Activated naive CD4-positive, alpha-beta T cell treated with anti-CD3 and anti-CD28 coated beads, Interleukin-2, amount 50 U/mL, for 16 hours (primary cell): Measurements from ENCODE around the gene ATP11A.

Experiments used
- DNase-seq: peaks from one replicate; pipeline ENCODE4 v3.0.0-alpha.2; 2020

The ATP11A gene

GRCh38 chr13:112711528-112712265 is 21.9 kb downstream of the ATP11A start:
- DNase-seq: no peak

- DNase-seq: no peak
Observed at GRCh38 chr13:112712451-112713207, 22.8 kb downstream of the ATP11A start.

GRCh38 chr13:112713517-112714253 is 23.8 kb downstream of the ATP11A start:
- no peak for DNase-seq

- no peak for DNase-seq
Observed at GRCh38 chr13:112714376-112715174, 24.7 kb downstream of the ATP11A start.

GRCh38 chr13:112715210-112715609 is 25.4 kb downstream of the ATP11A start:
- DNase-seq: no peak

GRCh38 chr13:112715715-112716460 is 26.1 kb downstream of the ATP11A start:
- DNase-seq: no peak

- no peak for DNase-seq
Observed at GRCh38 chr13:112716461-112716820, 26.6 kb downstream of the ATP11A start.

- DNase-seq: no peak
Observed at GRCh38 chr13:112716841-112717520, 27.1 kb downstream of the ATP11A start.

GRCh38 chr13:112718318-112718717 is 28.5 kb downstream of the ATP11A start:
- DNase-seq: no peak

- DNase-seq: no peak
Observed at GRCh38 chr13:112719016-112719415, 29.2 kb downstream of the ATP11A start.

- no peak for DNase-seq
Observed at GRCh38 chr13:112719556-112719955, 29.7 kb downstream of the ATP11A start.

GRCh38 chr13:112720251-112720650 is 30.4 kb downstream of the ATP11A start:
- no peak for DNase-seq

- no peak for DNase-seq
Observed at GRCh38 chr13:112720814-112721197, 31.0 kb downstream of the ATP11A start.

- DNase-seq: no peak
Observed at GRCh38 chr13:112721198-112722104, 31.6 kb downstream of the ATP11A start.

- DNase-seq: no peak
Observed at GRCh38 chr13:112722433-112723263, 32.8 kb downstream of the ATP11A start.

- DNase-seq: no peak
Observed at GRCh38 chr13:112723771-112724170, 33.9 kb downstream of the ATP11A start.

- DNase-seq: no peak
Observed at GRCh38 chr13:112724788-112725345, 35.0 kb downstream of the ATP11A start.

- DNase-seq: no peak
Observed at GRCh38 chr13:112725346-112726015, 35.6 kb downstream of the ATP11A start.
